SK-N-MC (cell line): ENCODE results near the gene PDLIM5.

Experiments
- EZH2 ChIP-seq: fragments of 200-600 bp; sonication (generic); IDR thresholded peaks from one replicate; pipeline ENCODE4 v1.6.1; 2017; ENCODE audit warnings: antibody characterized with exemption
- POLR2AphosphoS5 ChIP-seq: IDR thresholded peaks from 2 replicates; pipeline ENCODE4 v1.6.1; 2012; ENCODE audit warnings: mild to moderate bottlenecking, low read depth, low read length, borderline replicate concordance

- TF ChIP-seq POLR2AphosphoS5 (no peak), EZH2 (no peak)
Measured at GRCh38 chr4:94442251-94442650, 9.5 kb upstream of the PDLIM5 start.
